HUDEP-2 (cell line): ENCODE measurements around the gene BLID.

ENCODE experiments used
- DNase-seq, 76 experiments: peaks; one replicate each; lab custom pipeline; 2025; ENCODE audit not compliant: unreplicated experiment in 76 of 76; lab: John Stamatoyannopoulos, UW

The BLID gene, protein sequence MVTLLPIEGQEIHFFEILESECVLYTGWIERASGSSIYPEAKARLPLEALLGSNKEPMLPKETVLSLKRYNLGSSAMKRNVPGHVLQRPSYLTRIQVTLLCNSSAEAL

DNA sequence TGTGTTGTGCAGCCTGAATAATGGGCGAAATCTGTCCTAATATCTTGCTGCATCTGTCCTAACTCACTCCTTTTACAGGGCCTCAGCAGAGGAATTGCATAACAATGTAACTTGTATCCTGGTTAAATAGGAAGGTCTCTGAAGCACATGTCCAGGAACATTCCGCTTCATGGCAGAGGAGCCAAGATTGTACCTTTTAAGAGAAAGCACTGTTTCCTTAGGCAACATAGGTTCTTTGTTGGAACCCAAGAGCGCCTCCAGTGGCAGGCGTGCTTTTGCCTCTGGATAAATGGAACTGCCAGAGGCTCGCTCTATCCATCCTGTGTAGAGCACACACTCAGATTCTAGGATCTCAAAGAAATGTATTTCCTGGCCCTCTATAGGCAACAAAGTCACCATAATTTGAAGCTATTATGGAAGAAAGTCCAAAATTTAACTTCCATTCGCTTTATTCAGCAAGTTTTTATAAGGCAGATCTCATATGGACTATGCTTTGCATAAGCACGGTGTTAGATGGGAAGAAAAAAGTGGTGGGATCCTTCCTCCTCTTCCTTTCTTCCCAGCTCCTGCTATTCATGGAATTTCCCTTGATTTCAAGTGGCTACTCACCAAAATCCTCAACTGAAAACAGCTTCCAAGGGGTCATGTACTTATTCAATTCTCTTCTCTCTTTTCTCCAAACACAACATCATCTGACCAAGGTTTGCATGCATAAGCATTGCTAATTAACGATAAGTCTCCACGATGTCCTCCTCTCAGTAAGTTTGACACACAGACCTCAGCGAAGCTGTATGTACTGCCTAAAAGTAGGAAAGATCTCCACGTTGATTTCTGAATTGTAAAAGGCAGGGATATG lies at the start of gene BLID:
BLID (minus strand) TSS at position 692 of the 856 bp plus-strand sequence; CDS start at position 399, 293 bp downstream.
- DNase-seq, result peak in 10 of 76 experiments; percentile 0 to 31 (median 4)

DNA sequence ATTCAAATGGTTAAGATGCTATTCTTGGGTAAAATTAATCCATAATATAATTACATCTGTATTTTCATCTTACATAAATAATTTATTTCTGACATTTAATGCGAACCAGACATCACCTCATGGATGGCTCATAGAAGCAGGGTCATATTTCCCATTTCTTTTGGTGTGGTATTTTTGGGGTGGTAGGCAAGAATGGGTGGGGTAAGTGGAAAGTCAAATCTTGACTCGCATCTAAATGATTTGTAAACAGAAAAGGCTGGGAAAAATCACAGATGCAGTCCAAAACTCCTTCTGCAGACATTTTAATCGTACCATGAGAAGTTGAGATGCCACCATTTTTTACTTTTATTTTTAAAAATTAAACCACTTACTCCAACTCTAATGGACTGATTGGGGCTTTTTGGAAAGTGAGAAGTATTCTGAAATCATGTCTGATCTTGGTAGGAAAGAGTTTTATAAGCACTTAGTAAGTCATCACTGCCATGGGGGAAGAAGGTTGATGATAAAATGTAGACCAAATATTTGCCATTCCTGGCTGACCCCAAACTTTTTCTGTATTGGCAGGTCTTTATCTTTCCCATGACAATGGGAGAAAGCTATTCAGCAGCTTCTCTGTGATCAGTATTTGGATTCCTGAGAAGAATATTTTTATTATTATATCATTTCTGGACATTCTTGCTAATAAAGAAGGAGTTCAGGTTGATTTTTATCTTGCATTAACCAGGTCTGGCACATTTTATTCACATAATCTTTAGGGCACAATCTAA lies 47.2 kb upstream of the BLID start:
- DNase-seq, result no peak

DNA sequence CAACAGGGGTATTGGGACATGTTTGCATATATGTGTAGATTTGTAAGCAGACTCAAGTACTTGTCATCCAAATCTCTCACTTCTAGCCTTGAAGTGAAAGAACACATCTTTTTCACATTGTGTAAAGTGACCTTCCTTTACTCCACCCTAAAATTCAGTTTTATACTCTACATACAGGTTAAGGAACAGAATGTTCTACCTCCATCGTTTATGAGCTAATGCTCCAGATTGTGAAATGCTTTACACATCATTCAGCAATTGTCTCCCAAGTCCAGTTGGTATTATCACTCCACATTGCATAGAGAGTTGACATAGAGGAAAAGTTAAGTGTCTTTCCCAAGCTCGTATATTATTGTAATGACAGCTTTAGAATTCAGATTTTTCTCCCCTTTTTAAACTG lies 46.1 kb upstream of the BLID start:
- DNase-seq, result no peak

DNA sequence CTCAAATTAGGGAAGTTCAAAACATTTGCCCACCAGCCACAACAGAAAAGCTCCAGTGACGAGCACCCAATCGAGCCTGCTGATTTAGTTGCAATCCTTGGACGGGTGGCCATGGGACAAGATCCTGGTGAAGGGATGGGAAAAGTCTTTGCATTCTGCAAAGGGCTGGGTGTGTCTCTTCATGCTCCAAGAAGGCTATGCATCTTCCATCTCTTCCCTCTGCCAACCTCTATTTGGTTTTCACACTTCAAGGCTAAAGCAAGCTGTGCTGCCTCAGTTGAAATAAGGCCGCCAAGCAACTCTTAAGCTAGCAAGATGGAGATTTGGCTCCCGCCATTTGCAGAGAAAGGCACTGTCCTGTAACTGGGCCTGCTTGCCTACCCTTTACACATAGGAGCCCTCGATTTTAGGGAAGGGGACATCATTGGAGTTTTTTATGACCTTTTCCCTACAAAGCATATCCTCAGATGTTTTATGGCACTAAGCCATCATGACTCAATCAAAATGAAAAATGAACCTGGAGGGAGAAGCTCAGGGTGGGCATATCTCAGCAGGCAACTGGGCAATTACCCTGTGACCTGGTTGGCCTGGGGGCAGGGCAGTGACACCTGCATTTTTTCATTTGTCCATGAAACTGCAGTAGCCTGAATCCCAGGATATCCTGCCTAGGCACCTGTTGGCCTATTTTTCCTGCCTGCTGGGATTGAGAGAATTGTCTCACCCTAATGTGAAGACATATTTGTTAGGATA lies 45.0 kb upstream of the BLID start:
- no peak for DNase-seq

DNA sequence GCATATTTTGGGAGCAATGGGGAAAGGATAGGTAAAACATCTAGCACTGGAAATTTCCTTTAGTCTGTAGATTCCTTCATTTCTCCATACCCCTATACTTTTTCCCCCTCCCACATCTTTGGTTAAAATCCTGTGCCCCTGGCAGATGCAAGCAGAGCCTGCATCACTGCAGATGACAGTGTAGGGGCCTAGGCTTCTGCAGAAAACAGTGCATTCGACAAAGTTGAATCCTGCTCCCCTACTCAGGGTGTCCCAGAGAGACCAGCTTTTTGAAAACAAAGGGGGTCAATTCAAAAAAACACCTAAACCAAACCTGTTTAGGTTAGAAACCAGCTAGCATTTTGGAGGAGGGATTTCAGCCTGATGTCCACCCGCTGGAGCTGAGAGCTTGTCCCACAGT lies 43.8 kb upstream of the BLID start:
- no peak for DNase-seq

DNA sequence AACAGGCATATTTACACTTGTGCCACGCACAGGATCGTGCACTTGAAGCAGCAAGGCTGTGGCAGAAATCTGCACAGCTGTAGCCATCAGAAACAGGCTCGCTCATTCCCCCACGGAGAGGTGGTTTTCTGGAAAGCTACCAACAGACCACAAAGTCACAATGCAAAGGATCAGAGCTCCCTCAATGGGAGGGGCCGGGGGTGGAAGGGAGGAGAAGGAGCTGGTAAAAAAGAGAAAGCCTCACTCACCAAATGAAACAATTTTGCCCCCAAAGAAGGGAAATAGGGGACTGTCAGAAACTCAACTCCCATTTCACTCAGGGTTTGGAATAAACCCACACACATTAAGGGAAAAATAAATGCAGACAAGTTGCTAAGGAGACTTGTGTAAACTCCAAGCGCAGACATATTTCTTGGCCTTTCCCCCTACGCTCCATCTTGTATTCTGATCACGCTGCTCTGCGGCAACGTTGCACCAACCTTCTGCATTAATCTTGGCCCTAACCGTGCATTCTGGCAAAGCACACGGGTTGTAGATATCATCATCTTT lies 43.2 kb upstream of the BLID start:
- no peak for DNase-seq

DNA sequence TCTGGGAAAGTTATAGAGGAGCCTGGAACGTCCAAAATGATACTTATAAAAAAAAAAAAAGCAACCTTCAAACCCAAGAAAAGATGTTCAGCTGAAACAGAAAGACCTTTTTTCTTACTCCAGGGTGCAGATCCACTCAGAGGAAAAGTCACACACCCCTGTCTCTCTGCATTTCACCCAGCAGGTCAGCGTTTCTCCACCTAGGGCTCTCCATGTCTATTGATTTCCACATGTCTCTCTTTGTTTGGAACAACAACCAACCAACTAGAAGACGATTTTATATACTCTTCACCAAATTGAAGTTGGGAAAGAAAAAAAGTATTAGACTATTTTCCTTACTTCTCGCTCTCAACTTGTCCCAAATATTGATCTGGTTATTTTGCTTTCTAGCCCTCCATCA lies 42.2 kb upstream of the BLID start:
- DNase-seq, result no peak

DNA sequence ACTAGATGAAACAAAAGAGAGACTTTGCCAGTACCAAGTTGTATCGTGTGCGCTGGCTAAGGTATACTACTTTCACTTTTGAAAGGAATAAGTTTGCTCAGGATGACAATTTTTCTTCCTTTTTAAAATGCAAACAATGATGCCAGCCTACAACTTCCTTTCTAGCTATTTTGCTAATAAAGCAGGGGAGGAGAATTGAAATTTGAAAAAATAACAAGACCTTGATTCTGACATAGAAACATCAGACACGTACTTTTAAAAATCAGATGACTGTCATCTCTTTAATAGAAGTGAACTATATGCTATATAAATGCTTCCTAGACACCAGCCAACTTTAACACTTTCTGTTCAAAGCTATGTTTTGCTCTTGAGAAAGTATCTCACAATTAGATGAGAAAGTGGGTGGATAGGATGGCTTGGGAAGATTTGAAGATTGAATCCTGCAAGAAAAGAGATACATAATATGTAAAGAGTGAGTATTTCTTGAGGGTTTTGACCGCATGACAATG lies 41.7 kb upstream of the BLID start:
- no peak for DNase-seq

DNA sequence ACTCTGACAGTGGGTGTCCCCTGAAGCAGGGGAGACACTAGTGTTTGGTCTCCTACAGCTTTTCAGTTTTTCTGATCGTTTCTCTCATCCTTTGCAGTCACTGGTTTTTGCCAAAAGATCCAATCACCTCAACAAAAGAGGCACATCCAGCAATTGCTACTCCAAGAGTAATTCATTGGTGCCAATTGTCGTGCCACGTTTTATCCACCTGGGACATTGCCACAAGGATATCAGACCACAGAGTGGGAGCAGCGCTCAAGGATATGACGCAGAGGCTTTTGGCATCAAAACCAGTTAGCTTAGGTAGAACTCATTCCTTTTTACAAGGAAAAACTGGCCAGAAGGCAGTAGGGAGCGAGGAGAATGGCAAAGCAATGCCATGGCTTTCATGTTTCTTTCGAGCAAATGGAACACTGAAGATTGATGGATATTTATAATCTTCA lies 40.9 kb upstream of the BLID start:
- DNase-seq, result no peak

DNA sequence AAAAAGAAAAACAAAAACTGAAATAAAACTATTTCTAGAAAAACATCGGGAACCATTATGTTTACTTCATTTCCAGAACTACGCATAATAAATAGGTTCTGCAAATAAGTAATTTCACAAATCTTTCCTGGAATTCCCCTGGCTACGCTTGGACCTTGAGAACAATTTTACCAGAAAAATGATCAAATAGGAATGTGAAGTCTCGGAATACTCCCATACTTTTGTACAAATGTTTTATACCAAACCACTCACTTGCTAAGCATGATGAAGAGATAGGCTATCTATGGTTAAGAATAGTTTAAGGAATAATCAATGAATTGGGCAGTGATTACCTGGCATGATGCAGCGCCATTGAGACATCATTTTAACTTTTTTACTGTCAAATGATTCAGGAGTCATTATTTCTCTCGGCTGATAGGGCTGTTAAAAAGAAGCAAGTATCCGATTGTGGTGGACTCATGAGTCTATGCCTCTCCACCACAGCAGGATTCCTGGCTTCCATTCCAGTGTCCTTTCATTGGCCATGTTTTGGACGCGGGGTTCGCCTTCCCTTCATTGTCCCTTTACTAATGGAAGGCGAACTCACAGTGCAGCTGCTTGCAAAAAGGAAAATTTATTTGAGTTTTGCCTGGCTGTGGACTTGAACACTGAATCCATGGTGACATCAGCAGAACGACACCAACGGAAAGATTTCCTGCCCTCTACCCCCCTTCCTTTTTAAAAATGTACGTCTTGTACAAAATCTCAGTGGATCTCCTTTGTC lies 39.9 kb upstream of the BLID start:
- DNase-seq, result no peak

DNA sequence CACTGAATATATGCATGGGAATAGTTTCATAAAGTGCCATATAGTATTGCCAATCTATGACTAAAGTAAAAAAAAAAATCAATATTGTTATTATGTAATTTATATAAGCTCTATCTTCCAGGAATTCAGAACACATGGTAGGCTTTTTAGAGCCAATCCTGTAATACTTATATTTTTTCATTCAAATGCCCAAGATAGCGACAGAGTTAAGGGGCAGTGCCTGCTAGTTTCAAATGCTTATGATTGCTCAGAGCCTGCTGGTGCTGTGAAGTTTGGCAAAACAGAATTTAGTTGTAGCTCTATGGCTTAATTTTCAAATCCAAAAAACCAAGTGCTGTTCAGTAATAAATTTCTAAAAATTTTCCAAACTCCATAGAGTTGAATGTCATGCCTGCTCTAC lies 39.0 kb upstream of the BLID start:
- DNase-seq, result no peak

DNA sequence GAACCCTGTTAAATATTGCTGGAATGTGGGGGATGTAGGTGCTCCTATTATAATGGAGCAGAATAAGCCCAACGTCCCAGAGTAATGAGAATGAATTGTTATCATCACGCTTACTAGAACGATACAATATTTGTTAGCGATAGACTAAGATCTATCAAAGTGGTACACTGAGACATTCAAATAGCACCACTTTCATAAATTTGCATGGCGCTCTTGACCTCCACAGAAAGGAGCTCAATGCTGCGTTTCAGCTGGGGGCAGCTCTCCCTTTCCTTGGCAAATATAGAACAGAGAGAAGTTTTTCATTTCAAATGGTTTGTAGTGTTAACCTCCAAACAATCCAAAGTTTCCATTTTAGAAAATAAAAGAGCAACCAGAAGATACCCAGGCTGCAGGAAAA lies 38.2 kb upstream of the BLID start:
- DNase-seq, result no peak

DNA sequence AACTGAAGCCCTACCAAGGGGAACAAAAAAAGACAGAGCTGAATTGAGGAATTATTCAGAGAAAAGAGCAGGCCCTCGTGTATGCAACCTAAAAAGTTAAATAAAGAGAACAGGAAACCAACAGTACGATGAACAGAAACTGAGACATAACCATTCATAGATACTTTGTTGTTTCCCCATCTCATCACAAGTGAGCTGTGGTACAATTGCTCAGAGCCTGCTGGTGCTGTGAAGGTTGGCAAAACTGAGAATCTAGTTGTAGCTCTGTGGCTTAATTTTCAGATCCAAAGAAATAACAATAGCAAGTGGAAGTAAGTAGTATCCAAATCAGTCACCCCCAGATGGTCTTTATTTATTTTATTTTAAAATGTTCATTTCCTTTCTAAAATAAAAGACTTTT lies 37.7 kb upstream of the BLID start:
- DNase-seq, result no peak

DNA sequence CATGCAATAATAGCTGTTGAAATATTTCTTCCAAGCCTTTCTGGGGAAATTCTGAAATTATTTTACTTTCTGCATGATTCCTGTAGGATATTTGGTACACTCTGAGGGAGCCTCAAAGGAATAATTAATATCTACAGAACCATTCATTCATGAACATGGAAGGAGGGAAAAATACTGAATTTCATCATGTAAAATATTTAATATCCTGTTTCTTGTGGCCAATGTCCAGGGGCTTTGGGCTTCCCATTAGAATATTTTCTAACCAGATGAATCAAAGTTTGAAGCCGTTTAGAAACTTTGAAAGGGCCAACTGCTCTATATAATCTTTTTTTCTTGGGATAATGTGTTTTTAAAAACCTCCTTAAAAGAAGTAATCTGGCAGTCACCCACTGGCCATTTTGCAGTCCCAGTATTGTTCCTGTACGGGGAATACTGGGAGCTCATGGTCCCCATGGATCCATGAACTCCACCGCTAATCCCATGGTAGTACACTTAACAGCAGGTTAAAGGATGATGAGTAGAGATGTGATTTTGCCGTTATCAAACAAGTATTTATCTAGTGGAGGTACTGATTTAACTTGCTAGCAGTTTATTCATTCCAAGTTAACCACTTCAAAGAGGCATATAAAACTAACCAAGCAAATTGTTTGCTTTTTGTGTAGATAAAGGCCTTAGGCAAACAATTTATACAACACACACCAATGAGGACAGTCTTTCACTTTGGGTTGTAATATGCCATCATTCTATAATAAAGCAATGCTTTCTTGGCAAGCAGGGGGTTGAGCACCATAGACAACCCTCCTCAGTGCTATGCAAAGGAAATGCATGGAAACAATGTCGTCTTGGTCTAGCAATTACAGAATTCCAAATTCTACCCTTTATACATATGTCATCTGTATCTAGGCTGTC lies 34.5 kb upstream of the BLID start:
- no peak for DNase-seq

DNA sequence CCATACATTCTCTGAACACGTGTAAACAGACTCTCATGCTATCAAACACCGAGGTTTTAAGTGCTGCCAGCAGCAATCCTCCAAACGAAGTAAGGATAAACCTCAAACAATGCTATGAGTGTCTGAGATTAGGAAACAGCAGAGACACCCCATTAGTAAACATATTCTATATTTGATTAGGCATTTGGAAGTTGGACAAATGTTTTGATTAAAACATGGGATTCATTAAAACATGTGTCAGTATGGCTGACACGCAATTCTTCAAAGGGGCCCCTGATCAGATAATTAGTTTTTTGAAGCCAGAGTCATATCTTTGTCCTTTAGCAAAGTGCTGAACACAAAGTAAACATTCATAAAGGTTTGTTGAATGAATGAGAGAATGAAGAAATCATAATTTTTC lies 33.2 kb upstream of the BLID start:
- no peak for DNase-seq

DNA sequence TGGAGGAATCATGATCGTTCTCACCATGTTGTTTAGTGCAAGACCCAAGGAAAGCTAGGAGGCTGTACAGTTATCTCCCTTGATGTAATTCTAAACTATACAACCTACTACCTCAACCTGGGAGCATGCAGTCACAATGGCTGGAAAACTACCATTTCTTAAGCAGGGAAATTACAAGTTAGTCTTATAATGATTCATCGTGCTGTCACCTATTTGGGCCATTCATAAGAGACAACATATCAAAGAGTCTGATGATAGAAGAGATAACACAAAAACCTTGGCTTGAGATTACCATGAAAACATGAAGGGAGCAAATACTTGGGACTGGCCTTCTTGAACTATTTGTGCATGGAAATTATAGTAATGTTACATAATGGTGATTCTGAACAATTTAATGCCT lies 30.5 kb upstream of the BLID start:
- no peak for DNase-seq

DNA sequence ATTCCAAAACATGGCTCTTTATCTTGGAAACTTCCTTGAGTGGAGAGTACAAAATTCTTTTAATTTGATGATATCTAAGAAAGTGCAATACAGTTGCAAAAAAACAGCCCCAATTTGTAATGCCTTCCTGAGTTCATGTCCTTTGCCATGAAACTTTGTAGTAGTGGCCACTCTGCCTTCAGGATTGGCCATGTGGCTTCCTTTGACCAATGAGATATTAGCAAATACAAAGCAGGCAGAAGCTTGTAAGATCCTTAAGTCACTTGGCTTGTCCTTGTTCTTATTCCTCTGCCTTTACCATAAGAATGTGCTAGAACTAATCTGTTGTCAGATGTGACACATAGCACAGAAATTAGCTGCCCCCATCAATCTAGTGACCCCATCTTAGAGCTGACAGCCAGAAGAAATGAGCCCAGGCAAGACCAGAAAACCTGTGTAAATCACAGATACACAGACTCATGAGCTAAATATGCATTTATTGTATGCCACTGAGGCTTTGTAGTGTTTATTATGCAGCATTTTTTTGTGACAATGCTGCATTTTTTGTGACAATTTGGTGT lies 29.8 kb upstream of the BLID start:
- no peak for DNase-seq

DNA sequence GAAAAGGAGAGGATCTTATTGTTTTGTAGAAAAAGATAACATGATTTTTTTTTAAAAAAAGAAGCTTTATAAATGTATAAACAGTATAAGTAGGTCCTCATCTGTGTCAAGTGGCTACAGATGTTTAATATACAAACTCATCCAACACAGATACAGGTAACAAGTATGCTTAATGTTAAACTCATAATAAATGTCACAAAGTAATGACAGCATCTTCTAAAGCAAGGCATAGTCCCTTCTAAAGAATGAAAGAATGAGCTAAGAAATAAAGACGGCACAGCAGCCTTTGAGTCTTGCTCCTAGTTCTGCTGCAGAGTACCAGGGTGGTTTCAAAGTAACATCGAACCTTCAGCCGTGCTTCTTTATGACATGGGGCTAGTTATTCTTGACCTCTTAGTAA lies 28.7 kb upstream of the BLID start:
- DNase-seq, result no peak
